ENCODE data around the gene SEZ6.

- TF ChIP-seq, protein P1, sequence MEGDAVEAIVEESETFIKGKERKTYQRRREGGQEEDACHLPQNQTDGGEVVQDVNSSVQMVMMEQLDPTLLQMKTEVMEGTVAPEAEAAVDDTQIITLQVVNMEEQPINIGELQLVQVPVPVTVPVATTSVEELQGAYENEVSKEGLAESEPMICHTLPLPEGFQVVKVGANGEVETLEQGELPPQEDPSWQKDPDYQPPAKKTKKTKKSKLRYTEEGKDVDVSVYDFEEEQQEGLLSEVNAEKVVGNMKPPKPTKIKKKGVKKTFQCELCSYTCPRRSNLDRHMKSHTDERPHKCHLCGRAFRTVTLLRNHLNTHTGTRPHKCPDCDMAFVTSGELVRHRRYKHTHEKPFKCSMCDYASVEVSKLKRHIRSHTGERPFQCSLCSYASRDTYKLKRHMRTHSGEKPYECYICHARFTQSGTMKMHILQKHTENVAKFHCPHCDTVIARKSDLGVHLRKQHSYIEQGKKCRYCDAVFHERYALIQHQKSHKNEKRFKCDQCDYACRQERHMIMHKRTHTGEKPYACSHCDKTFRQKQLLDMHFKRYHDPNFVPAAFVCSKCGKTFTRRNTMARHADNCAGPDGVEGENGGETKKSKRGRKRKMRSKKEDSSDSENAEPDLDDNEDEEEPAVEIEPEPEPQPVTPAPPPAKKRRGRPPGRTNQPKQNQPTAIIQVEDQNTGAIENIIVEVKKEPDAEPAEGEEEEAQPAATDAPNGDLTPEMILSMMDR (conservative IDR thresholded peaks at IDR 0.05; ENCODE audit: low read depth, low read length), result no peak
- no peak for TF ChIP-seq EZH2 (IDR thresholded peaks at IDR 0.05; ENCODE audit: borderline replicate concordance, low read depth, low read length, poor library complexity, severe bottlenecking)
Measured at GRCh38 chr17:28956112-28956511, 49.7 kb downstream of the SEZ6 start.
